HepG2 (cell line): ENCODE data around the gene RHOT1. TPM values are rescaled to one million over a fixed set of nuclear protein-coding genes. Genes with fewer than 3 reads are reported as not detected.

ENCODE experiments used
- BCLAF1 ChIP-seq: fragments of 450-650 bp; IDR thresholded peaks from 2 replicates; pipeline ENCODE4 v1.6.1; 2017; ENCODE audit warnings: mild to moderate bottlenecking
- DMTF1 ChIP-seq: sonication (generic); formaldehyde crosslinking; IDR thresholded peaks from 2 replicates; pipeline ENCODE4 v1.4.0; 2020; ENCODE audit warnings: mild to moderate bottlenecking, missing genetic modification reagents
- DR1 ChIP-seq: sonication (generic); formaldehyde crosslinking; IDR thresholded peaks from 2 replicates; pipeline ENCODE4 v1.8.0; 2021; ENCODE audit warnings: mild to moderate bottlenecking, missing genetic modification reagents, inconsistent platforms
- HNRNPK ChIP-seq: fragments of 200-400 bp; formaldehyde crosslinking; IDR thresholded peaks from 2 replicates; pipeline ENCODE4 v1.6.1; 2018; ENCODE audit warnings: low read length, low read depth, moderate library complexity, mild to moderate bottlenecking; ENCODE audit not compliant: poor library complexity, severe bottlenecking
- SNAPC2 ChIP-seq: sonication (generic); formaldehyde crosslinking; IDR thresholded peaks from 2 replicates; pipeline ENCODE4 v1.8.1; 2022; ENCODE audit warnings: mild to moderate bottlenecking, missing genetic modification reagents
- TEF ChIP-seq: sonication (generic); formaldehyde crosslinking; IDR thresholded peaks from 2 replicates; pipeline ENCODE4 v1.5.0; 2020; ENCODE audit warnings: missing genetic modification reagents
- ZNF276 ChIP-seq: sonication (generic); formaldehyde crosslinking; IDR thresholded peaks from 2 replicates; pipeline ENCODE4 v1.4.0; 2020; ENCODE audit warnings: mild to moderate bottlenecking, low read depth, missing genetic modification reagents
- ZNF432 ChIP-seq: sonication (generic); formaldehyde crosslinking; IDR thresholded peaks from 2 replicates; pipeline ENCODE4 v1.5.0; 2020; ENCODE audit warnings: missing genetic modification reagents, mild to moderate bottlenecking, borderline replicate concordance
- ZNF619 ChIP-seq: sonication (generic); formaldehyde crosslinking; IDR thresholded peaks from 2 replicates; pipeline ENCODE4 v1.4.0; 2020; ENCODE audit warnings: mild to moderate bottlenecking, missing genetic modification reagents
- ZNF687 ChIP-seq: sonication (generic); formaldehyde crosslinking; IDR thresholded peaks from 2 replicates; pipeline ENCODE4 v1.5.1; 2020; ENCODE audit warnings: mild to moderate bottlenecking, missing genetic modification reagents, moderate library complexity
- ZNF781 ChIP-seq: sonication (generic); formaldehyde crosslinking; IDR thresholded peaks from 2 replicates; pipeline ENCODE4 v1.5.1; 2020; ENCODE audit warnings: borderline replicate concordance, mild to moderate bottlenecking, missing genetic modification reagents; ENCODE audit errors: not compliant biosample characterization
- ZNF784 ChIP-seq: sonication (generic); formaldehyde crosslinking; IDR thresholded peaks from 2 replicates; pipeline ENCODE4 v1.5.1; 2020; ENCODE audit warnings: missing genetic modification reagents, mild to moderate bottlenecking, borderline replicate concordance
- ZSCAN20 ChIP-seq: sonication (generic); formaldehyde crosslinking; IDR thresholded peaks from 2 replicates; pipeline ENCODE4 v1.4.0; 2020; ENCODE audit warnings: missing genetic modification reagents, mild to moderate bottlenecking, borderline replicate concordance
- ZSCAN30 ChIP-seq: sonication (generic); formaldehyde crosslinking; IDR thresholded peaks from 2 replicates; pipeline ENCODE4 v1.5.0; 2020; ENCODE audit warnings: mild to moderate bottlenecking, missing genetic modification reagents
- polyA plus RNA-seq, 8 experiments: library from polyadenylated mRNA; depleted of rRNA in 3 of 8; stranded (reverse) in 7 of 8; unstranded in 1 of 8; fragments of >200 nt; fragmentation: Illumina TruSeq in 4 of 8; extraction: Trizol in 4 of 8; gene quantifications; 2 replicates each; pipeline versions ENCODE4 v1.2.1 to v1.2.3, GENCODE V29; 2011 to 2016; ENCODE audit warnings: low read depth in 4 of 8, missing spikeins in 1 of 8, mixed read lengths in 1 of 8; ENCODE audit not compliant: insufficient read depth in 1 of 8
- total RNA-seq, 5 experiments: library from RNA; depleted of rRNA; stranded (reverse); fragments of >200 nt; fragmentation: Illumina TruSeq; extraction: Trizol; gene quantifications; 2 replicates each; pipeline ENCODE4 v1.2.3, GENCODE V29; 2016; ENCODE audit warnings: low read depth in 1 of 5

Gene RHOT1
- total and polyA plus RNA-seq, 2 of the 13 experiments (the other 11 are each of a cell fraction or from before 2014, with no cell fraction given) = 25.6 to 41.5 TPM

GRCh38 chr17:32142857-32143526, 690 bp downstream of the RHOT1 start (continued):
- no peak for TF ChIP-seq BCLAF1
- TF ChIP-seq ZSCAN30 (CRISPR knock-in tag) = no peak
- TF ChIP-seq DMTF1 (CRISPR knock-in tag) = no peak
- no peak for TF ChIP-seq ZSCAN20 (CRISPR knock-in tag)
- TF ChIP-seq ZNF781 (CRISPR knock-in tag) = peak; percentile 54
- TF ChIP-seq ZNF619 (CRISPR knock-in tag) = no peak
- TF ChIP-seq ZNF784 (CRISPR knock-in tag) = no peak
- no peak for TF ChIP-seq ZNF432 (CRISPR knock-in tag)
- TF ChIP-seq DR1 = no peak
- TF ChIP-seq ZNF687 (CRISPR knock-in tag) = no peak; the same call in 1 of the 2 replicates
- no peak for TF ChIP-seq ZNF276
- no peak for TF ChIP-seq SNAPC2
- TF ChIP-seq HNRNPK = no peak
- TF ChIP-seq TEF (CRISPR knock-in tag) = no peak
